Ovary (tissue), 9 donors: Measurements from ENCODE around the gene ACSM2A. TPM values are rescaled to one million over a fixed set of nuclear protein-coding genes. Genes with fewer than 3 reads are reported as not detected.
"Not testable (repeated sequence)": the region's sequence is repeated elsewhere in the genome, so short reads cannot be mapped to it uniquely, and the experiment has no call there.

ENCODE experiments used
- DNase-seq, 5 donors: peaks; one replicate each; pipeline ENCODE4 v3.0.0-alpha.2; 2019 to 2020
- H3K27ac ChIP-seq, 2 donors: fragments of 200-600 bp; one replicate each; pipeline versions ENCODE4 v1.5.1 to v1.8.0; 2019 to 2022
- H3K27me3 ChIP-seq: fragments of 200-600 bp; one replicate; pipeline ENCODE4 v1.8.0; 2022
- H3K36me3 ChIP-seq: fragments of 200-600 bp; sonication (generic); one replicate; pipeline ENCODE4 v1.5.1; 2019
- H3K4me1 ChIP-seq: one replicate; pipeline ENCODE4 v1.8.1; 2013; ENCODE audit warnings: mild to moderate bottlenecking, moderate library complexity; ENCODE audit not compliant: insufficient read depth
- H3K4me3 ChIP-seq: fragments of 200-600 bp; sonication (generic); one replicate; pipeline ENCODE4 v1.5.1; 2017
- H3K9me3 ChIP-seq, 2 donors: fragments of 200-600 bp in 1 of 2; sonication (generic) in 1 of 2; one replicate each; pipeline versions ENCODE4 v1.5.1 to v1.8.1; 2013 to 2019; ENCODE audit warnings: mild to moderate bottlenecking in 1 of 2, moderate library complexity in 1 of 2
- EP300 ChIP-seq: sonication (generic); formaldehyde crosslinking; IDR thresholded peaks from one replicate; pipeline ENCODE4 v1.6.1; 2017; ENCODE audit warnings: antibody characterized with exemption
- POLR2A ChIP-seq: fragments of 450-650 bp; IDR thresholded peaks from one replicate; pipeline ENCODE4 v1.6.1; 2017; ENCODE audit warnings: antibody characterized with exemption, mild to moderate bottlenecking, moderate library complexity
- WGBS, 3 donors: extraction: QIAGEN DNeasy Blood & Tissue Kit in 1 of 3; methylation state at CpG; one replicate each; pipeline versions ENCODE4 v1.1.5 to v1.1.7; 2013 to 2017; 5-methylcytosine and 5-hydroxymethylcytosine counted together
- intact Hi-C, 4 donors: fragments of 100-400 bp; cut with DNase I; formaldehyde crosslinking; loops; one replicate each; pipeline versions ENCODE4 v1.11.0 to v1.15.1; 2022 to 2023
- polyA plus RNA-seq, 2 donors: library from polyadenylated mRNA; stranded (reverse); fragments of 200-250 nt in 1 of 2; fragments of 350-450 nt in 1 of 2; fragmentation: Illumina TruSeq in 1 of 2; extraction: RNeasy Lipid Tissue Mini Kit (QIAGEN cat#74804) in 1 of 2; gene quantifications; one replicate each; pipeline ENCODE4 v1.2.3, GENCODE V29; 2013 to 2014
- total RNA-seq, 7 donors: library from RNA; depleted of rRNA in 2 of 7; stranded (reverse); fragments of >200 nt in 2 of 7; fragmentation: NEBNext Ultra II Directional in 3 of 7; extraction: Animal tissue kit (Norgen Biotek cat#: 25700) in 3 of 7; gene quantifications; one replicate each; pipeline versions ENCODE4 v1.1.0 to v1.2.4, GENCODE V29; 2016 to 2023
- TF ChIP-seq, protein P1 (sequence below), 3 donors: fragments of 450-650 bp in 2 of 3; fragments of 200-600 bp in 1 of 3; IDR thresholded peaks; one replicate each; pipeline versions ENCODE4 v1.5.1 to v1.8.0; 2016 to 2022; ENCODE audit warnings: antibody characterized with exemption in 3 of 3, mild to moderate bottlenecking in 1 of 3
- donor health status: DM: no; HTN: no; CAD: no; lungs with moderate emphysema.
- donor health status: DM: no; HTN: no; CAD: no.
- donor health status: Bipolar disorder and iron deficiency.
- donor health status: DM: yes; HTN: yes; CAD: no.
- donor health status: DM: no; HTN: no; CAD: no.
- donor health status: DM: yes; HTN: yes; CAD: no.

The ACSM2A gene
- total and polyA plus RNA-seq, 9 donors: 0.05 to 0.54 (median 0.30) TPM; not detected in 5

DNA sequence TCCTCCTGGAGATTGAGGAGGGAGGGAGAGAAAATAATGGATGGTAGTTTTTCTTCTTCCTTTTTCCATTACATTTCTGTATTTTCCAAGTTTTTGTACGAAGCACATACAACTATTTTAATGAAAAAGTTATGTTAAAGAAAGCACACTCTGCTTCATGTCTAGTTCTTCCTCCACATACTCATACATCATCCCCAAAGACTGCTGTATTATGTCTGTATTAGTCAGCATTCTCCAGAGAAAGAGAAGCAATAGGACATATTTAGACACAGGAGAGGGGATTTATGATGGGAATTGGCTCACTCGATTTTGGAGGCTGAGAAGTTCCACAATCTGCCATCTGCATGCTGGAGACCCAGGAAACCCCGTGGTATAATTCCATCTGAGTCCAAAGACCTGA is 10.1 kb upstream of the ACSM2A start:
- DNase-seq: no peak
- no peaks in the 10 kb centered on the region for H3K9me3 ChIP-seq
- H3K4me1 ChIP-seq: peaks cover 7% of the 10 kb centered on the region
- H3K4me3 ChIP-seq: no peak overlapping the region
- WGBS, 3 donors: 18 to 29% (median 25%) methylated on average over 3 of the region's 3 CpGs
- H3K36me3 ChIP-seq: no peaks in the 10 kb centered on the region
- no peak overlapping the region for H3K27ac ChIP-seq
- H3K27me3 ChIP-seq: no peaks in the 10 kb centered on the region
- intact Hi-C loops: no loop called here
- TF ChIP-seq, protein P1, sequence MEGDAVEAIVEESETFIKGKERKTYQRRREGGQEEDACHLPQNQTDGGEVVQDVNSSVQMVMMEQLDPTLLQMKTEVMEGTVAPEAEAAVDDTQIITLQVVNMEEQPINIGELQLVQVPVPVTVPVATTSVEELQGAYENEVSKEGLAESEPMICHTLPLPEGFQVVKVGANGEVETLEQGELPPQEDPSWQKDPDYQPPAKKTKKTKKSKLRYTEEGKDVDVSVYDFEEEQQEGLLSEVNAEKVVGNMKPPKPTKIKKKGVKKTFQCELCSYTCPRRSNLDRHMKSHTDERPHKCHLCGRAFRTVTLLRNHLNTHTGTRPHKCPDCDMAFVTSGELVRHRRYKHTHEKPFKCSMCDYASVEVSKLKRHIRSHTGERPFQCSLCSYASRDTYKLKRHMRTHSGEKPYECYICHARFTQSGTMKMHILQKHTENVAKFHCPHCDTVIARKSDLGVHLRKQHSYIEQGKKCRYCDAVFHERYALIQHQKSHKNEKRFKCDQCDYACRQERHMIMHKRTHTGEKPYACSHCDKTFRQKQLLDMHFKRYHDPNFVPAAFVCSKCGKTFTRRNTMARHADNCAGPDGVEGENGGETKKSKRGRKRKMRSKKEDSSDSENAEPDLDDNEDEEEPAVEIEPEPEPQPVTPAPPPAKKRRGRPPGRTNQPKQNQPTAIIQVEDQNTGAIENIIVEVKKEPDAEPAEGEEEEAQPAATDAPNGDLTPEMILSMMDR (IDR thresholded peaks at IDR 0.05): no peak
- no peak for TF ChIP-seq EP300
- TF ChIP-seq POLR2A: no peak

DNA sequence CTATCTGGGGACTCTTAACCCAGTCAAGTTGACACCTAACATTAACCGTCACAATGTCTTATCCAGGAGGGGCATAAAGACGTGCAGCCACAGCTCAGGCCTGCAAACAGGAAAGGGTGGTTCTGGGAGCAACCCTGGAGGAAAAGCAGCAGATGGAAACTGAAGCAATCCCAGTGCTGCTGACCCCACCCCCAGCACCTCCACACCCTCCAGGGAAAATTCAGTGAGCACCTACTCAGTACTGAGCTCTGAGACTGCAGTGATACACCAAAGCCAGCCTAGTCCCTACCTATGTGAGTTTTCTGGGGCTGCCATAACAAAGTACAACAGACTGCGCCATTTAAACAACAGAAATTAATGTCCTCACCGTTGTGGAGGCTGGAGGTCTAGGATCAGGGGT is 9.5 kb upstream of the ACSM2A start:
- H3K4me3 ChIP-seq, DNase-seq, H3K4me1 ChIP-seq, H3K36me3 ChIP-seq, H3K27ac ChIP-seq, intact Hi-C loops, H3K27me3 ChIP-seq, H3K9me3 ChIP-seq: not testable (repeated sequence)
- 84 to 100% (median 97%) methylated on average over 2 to 3 of the region's 4 CpGs for WGBS, 3 donors

DNA sequence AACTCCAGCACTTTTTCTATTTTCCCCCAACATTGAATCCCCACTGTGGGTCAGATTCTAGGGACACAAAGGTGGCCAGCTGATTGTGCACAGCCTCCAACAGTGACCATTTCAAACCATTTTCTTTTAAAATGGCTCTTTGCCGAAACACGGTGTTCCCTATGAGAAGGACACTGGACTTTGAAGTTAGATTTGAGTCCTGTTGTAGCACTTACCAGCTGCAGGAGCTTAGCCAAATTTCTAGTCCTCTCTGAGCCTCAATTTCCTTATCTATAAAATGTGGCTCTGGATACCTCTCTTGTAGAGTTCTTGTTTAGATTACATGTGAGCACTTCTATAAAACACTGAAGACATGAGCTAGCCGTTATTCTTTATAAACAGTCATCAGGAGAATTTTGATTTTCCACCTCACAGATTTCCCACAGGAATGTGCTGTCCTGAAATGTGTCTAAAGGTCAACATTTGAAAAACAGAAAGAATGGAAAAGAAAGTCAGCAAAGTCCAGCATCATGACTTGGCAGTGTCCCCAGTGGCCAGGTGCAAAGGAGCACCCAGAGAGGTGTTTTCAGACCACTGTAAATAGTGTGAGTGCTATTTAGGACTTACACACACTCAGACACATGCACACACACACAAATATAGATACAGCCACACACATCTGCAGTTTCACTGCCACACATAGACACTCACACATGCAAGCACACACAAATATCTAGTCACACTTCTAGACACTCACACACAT is 4.5 kb upstream of the ACSM2A start:
- intact Hi-C loops, DNase-seq, H3K27ac ChIP-seq, H3K36me3 ChIP-seq, H3K4me1 ChIP-seq, H3K9me3 ChIP-seq, H3K4me3 ChIP-seq, H3K27me3 ChIP-seq: not testable (repeated sequence)
- no CpG with 5 or more reads among the region's 3 CpGs for WGBS, 3 donors

DNA sequence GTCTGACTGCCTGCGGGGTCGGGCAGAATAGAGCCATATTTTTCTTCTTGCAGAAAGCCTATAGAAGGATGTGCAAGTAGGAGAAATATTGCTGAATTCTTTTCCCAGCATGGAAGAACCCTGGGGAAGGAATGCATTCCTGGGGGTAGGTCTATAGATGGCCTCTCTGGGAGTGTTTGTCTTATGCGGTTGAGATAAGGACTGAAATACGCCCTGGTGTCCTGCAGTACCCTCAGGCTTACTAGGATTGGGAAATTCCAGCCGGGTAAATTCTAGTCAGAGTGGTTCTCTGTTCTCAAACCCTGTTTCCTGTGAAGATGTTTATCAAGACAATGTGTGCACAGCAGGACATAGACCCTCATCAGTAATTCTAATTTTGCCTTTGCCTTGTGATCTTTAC is 2.3 kb downstream of the ACSM2A start:
- intact Hi-C loops, H3K27me3 ChIP-seq, DNase-seq, H3K9me3 ChIP-seq, H3K27ac ChIP-seq, H3K36me3 ChIP-seq, H3K4me3 ChIP-seq, H3K4me1 ChIP-seq: not testable (repeated sequence)
- 81% methylated on average over 5 of the region's 5 CpGs; no CpG with 5 or more reads in 2 of the 3 donors for WGBS, 3 donors

DNA sequence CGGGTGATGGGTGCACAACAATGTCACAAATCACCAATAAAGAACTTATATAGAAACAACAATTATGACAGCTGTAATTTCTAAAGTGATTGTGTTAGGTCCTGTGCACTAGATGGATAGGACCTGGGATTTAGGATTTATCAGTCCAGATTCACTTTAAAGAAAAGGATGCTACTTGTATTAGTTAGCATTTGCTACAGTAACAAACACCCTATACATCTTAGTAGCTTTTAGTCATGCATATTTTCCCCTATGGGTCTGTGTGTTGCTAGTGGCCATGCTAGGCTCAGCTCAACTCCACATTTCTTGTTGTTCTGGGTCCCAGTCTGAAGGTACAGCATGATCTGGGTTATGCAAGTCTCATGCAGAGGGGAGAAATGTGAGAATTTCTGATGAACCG is 7.9 kb downstream of the ACSM2A start:
- 88 to 91% (median 89%) methylated on average over 2 of the region's 2 CpGs for WGBS, 3 donors
- DNase-seq, H3K27me3 ChIP-seq, H3K27ac ChIP-seq, H3K9me3 ChIP-seq, intact Hi-C loops, H3K4me1 ChIP-seq, H3K4me3 ChIP-seq, H3K36me3 ChIP-seq: not testable (repeated sequence)

DNA sequence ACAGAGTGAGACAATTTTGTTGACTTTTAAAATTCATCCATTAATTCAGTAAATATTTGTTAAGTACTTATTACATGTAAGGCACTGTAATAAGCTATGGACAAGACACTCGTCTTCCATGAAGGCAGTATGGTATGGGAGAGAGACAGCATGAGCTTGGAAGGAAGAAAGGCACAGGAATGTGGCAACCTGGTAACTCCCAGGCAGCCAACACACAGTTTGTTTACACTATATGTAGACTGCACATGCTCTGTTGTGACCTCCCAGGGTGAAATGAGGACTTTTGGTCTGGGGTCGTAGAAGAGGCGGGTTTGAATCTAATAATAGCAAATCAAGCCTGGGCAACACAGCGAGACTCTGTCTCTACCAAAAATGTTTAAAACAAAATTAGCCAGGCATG is 9.0 kb downstream of the ACSM2A start:
- H3K27ac ChIP-seq: not testable (repeated sequence)

DNA sequence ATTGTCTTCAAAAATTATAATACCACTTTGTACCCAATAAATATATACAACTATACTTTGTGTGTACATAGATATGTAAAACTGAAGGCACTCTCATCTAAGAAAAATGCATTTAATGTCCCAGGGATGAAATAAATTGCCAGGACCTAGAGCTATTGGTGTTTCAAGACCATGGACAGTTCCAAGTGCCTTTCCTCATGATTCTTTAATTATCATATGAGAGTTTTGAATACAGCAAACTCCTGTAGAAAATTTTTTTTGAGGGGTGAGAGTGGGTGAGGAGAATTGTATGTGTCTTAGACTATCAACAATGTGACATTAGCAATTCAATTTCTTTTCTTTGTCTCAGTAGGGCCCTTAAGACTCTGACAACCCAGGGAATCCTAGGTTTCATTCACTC is 17.6 kb downstream of the ACSM2A start:
- H3K9me3 ChIP-seq, H3K4me1 ChIP-seq, DNase-seq, intact Hi-C loops, H3K27ac ChIP-seq, H3K27me3 ChIP-seq, H3K36me3 ChIP-seq, H3K4me3 ChIP-seq: not testable (repeated sequence)

More for the DNA sequence above, 9.0 kb downstream of the ACSM2A start:
- intact Hi-C loops, DNase-seq, H3K36me3 ChIP-seq, H3K9me3 ChIP-seq, H3K4me3 ChIP-seq, H3K4me1 ChIP-seq, H3K27me3 ChIP-seq: not testable (repeated sequence)
- WGBS, 3 donors: 73 to 91% (median 78%) methylated on average over 3 of the region's 4 CpGs

DNA sequence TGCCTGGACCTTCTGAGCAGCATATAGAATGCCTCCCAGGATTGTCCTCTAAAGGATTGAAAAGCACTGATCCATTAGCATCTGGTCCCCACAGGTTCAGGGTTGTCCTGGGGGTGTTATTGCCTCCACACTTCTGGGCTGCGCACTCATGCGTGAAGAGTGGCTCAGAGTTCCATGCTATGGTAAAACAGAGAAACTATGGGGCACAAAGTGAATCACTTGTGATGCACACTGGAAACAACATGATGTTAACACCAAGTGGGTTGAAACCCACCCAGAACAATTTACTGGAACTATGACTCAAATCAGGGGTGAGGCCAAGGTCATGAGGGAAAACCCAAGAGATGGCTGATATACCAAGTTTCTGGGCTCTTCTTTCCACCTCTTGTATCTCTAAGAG is 18.6 kb downstream of the ACSM2A start:
- DNase-seq, H3K4me3 ChIP-seq, H3K9me3 ChIP-seq, H3K27ac ChIP-seq, intact Hi-C loops, H3K27me3 ChIP-seq, H3K36me3 ChIP-seq, H3K4me1 ChIP-seq: not testable (repeated sequence)
- WGBS, 3 donors: 88 to 95% (median 94%) methylated on average over 2 of the region's 2 CpGs

DNA sequence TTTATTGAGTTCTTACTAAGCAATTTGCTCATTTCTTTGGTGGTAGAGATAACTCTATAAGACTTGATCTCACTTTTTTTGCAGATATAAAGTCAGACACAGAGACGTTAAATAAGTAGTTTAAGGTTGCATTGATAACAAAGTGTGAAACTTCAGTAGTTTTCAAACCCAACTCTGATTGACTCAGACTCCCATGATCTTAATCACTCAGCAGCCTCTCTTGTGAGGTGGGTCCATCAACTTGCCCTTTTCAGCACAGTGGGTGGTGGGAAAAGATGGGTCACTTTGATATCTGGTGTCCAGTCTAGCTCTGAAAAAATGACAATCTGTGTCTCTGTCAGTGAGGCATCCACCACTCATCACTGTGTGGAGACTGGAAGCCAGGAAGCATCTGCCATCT is 19.4 kb downstream of the ACSM2A start:
- H3K9me3 ChIP-seq, DNase-seq, H3K27ac ChIP-seq, H3K27me3 ChIP-seq, intact Hi-C loops, H3K36me3 ChIP-seq, H3K4me1 ChIP-seq, H3K4me3 ChIP-seq: not testable (repeated sequence)
- WGBS, 3 donors: 69 to 83% (median 78%) methylated on average over 1 of the region's 1 CpG

DNA sequence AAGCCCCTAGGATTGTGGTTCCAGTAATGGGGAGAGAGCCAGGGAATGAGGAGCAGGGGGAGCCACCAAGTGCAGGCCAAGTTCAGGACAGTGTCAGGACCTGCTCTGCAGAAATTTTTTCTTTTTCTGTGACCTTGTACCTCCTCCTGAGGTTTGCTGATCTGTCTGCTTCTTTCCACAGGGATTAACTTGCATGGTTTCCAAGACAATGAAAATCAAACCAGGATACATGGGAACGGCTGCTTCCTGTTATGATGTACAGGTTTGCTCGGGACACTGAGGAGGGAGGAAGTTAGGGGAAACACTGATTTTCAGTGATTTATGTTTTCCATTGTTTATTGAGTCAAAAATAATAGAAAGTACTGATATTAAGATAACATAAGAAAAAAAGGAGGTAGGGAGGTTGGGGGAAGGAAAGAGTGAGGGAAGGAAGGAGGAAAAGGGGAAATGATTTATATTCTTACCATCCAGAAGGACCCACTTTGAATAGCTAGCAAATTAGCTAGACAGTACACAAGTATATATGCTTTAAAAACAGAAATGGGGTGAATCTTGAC is 25.9 kb downstream of the ACSM2A start:
- H3K27me3 ChIP-seq, DNase-seq, H3K36me3 ChIP-seq, H3K27ac ChIP-seq, H3K9me3 ChIP-seq, H3K4me1 ChIP-seq, H3K4me3 ChIP-seq, intact Hi-C loops: not testable (repeated sequence)
- WGBS, 3 donors: 20 to 35% (median 20%) methylated on average over 2 of the region's 2 CpGs

DNA sequence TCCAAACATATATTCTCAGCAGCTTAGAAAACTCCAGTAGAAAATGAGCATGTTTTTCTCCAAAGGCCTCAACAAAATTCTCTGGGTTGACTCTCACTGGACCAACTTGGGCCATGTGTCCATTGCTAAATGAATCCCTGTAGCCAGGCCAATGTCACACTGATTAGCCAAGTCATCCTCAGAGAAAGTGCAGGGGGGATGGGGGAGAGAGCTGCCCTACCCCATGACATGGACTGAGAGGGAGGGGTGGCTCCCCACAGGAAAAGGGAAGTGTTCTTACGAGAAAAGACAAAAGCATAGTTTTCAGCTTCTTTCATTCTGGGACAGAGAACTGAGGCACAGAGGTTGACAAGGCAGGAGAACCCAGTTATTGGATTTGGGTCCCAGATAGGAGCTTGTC is 32.7 kb downstream of the ACSM2A start:
- H3K9me3 ChIP-seq, H3K36me3 ChIP-seq, H3K27ac ChIP-seq, DNase-seq, H3K27me3 ChIP-seq, H3K4me3 ChIP-seq, H3K4me1 ChIP-seq, intact Hi-C loops: not testable (repeated sequence)
- 50 to 80% methylated on average over 1 of the region's 1 CpG; no CpG with 5 or more reads in 1 of the 3 donors for WGBS, 3 donors
